HG03558 (cell line): ENCODE data around the gene DPP3.
"Not testable (repeated sequence)": the region's sequence is repeated elsewhere in the genome, so short reads cannot be mapped to it uniquely, and the experiment has no call there.

ENCODE experiments used
- ATAC-seq: cut with Tn5 transposase; IDR thresholded peaks from one replicate; pipeline ENCODE4 v1.9.1; 2021; ENCODE audit warnings: moderate number of reproducible peaks; ENCODE audit not compliant: unreplicated experiment; ENCODE audit errors: extremely low read depth

Gene DPP3, protein sequence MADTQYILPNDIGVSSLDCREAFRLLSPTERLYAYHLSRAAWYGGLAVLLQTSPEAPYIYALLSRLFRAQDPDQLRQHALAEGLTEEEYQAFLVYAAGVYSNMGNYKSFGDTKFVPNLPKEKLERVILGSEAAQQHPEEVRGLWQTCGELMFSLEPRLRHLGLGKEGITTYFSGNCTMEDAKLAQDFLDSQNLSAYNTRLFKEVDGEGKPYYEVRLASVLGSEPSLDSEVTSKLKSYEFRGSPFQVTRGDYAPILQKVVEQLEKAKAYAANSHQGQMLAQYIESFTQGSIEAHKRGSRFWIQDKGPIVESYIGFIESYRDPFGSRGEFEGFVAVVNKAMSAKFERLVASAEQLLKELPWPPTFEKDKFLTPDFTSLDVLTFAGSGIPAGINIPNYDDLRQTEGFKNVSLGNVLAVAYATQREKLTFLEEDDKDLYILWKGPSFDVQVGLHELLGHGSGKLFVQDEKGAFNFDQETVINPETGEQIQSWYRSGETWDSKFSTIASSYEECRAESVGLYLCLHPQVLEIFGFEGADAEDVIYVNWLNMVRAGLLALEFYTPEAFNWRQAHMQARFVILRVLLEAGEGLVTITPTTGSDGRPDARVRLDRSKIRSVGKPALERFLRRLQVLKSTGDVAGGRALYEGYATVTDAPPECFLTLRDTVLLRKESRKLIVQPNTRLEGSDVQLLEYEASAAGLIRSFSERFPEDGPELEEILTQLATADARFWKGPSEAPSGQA

DNA sequence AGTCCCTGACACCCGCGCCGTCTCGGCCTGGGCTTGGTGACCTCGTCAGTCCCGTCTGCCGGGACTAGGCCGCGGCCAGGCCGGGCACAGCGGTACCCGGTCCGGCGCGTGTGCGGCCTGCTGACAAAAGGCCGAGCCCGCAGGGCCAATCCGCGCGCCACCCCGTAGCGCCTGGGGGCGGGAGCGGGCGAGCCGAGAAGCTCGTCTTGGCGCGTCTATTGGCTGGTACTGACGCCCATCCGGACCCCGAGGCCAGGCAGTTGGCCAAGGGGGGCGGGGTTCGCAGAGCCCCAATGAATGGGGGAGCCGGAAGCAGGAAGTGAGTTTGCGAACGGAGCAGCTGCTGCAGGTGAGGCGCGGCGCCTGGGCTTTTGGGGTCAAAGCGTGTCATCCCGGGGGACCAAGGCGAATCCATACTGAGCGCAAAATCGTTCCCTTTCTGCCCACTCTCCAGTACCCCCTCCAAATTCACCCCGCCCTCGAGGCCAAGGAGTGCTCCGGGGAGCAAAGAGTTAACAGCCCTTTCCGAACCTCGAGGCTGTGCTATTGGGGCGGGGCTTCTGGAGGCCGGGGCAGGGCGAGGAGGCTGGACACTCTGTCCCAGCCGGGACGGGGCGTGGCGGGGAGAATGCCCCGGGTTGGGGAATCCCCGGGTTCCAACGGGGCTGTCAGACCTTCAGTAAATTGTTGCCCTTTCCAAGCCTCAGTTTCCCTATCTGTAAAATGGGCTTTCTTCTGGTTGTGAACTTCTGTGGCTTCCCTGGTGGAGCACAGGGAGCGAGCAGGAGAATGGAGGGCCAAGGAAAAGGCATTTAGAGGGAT lies at the start of gene DPP3:
TSS of gene DPP3 (plus strand) at position 318 of the 822 bp plus-strand sequence. CDS start 1,767 bp downstream, outside the sequence.
- ATAC-seq = peak; percentile 68

DNA sequence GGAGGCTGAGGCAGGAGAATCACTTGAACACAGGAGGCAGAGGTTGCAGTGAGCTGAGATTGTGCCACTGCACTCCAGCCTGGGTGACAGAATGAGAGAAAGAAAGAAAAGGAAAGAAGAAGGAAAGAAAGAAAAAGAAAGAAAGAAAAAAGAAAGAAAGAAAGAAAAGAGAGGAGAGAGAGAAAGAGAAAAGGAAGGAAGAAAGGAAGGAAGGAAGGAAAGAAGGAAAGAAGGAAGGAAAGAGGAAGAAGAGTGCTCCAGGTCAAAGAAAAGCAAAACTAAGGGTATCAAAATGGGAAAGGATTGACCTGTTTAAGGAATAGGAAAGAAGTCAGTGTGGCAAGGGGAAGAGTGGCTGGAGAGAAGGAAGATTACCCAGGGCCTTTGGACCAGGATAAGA lies 48.9 kb upstream of the DPP3 start:
- not testable (repeated sequence) for ATAC-seq

DNA sequence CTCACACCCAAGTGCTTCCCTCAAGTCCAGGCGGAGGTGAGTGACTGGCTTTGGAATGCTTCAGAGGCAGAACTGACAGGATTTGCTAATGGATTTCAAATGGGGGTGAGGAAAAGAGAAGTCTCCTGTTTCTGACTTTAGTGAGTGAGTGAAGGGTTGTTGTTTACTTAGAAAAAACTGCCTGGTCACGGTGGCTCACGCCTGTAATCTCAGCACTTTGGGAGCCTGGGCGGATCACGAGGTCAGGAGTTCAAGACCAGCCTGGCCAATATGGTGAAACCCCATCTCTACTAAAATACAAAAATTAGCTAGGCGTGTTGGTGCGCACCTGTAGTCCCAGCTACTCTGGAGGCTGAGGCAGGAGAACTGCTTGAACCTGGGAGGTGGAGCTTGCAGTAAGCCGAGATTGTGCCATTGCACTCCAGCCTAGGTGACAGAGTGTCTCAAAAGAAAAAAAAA lies 48.3 kb upstream of the DPP3 start:
- ATAC-seq = not testable (repeated sequence)

DNA sequence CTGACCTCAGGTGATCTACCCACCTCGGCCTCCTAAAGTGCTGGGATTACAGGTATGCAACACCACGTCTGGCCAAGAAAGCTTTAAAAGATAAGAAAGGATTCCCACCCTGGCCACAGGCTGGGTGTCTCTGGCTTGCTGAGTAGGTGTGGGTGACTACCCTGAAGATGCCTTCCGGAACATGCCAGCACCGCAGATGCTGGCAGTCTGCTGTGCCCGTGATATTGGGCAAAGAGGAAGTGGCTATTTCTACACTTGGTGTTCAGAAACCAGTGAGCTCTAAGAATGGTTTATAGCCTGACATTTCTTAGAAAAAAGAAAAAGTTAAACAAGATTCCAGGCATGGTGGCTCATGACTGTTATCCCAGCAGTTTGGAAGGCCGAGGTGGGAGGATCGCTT lies 47.6 kb upstream of the DPP3 start:
- no peak for ATAC-seq

DNA sequence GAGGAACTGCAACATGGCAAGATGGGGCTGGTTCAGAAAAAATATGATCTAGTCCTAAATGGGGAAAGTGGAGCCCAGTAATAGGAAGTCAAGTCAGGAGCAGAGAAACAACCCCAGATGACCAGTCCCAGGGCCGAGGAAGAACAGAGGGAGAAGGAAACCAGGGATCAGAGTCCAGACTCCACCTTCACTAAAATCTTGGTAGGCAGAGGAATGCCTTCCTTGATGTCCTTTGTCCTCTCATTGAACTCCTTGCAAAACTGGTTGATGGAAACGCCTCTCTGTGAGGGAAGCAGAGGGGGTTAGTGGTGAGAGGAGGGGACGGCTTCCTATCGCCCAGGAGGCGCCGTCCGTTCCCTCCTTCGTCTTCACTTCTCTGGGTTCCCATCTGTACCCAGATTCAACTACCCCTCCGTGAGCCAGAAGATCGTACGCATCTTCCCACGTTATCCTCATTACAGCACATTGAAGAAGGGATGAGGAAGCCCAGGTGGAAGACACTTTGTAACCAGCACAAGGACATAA lies 42.2 kb upstream of the DPP3 start:
- no peak for ATAC-seq

DNA sequence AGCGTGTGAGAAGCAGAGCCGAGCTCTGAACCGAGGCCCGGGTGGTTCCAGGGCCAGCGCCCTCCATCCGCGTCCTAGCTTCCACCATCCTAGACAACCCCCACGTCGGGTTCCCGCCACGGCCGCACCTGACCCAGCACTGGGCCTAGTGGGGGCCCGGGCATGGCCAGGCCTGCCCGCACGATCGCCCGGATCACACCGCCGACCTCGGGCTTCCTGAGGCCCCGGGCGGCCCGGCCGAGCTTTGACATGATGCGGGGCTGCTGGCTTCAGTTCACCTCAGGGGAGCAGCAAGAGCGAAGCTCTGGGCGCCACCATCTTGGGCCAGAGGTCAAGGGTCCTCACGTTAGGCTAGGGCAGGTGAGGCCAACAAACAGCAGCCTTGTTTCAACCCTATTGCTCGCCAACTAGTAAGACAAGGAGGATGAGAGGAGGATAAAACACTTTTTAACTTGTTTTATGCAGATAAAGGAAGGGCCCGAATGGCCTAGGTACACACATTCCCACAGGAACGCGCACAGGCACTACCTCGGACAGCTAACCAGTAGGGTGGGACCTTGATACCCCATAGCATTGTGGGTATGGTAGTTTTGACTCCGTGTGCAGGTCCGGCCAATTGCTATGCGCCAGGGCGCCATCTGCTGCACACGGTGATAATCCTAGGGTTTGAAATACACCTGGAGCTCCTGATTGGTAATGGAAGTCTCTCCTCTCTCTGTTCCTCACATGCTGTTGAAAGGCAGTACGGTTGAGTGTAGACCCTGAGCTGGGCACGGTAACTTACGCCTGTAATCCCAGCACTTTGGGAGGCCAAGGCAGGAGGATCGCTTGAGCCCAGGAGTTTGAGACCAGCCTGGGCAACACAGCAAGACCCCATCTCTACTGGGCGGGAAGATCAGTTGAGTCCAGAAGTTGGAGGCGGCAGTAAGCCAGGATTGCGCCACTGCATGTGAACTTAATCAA lies 41.4 kb upstream of the DPP3 start, which contains the start of gene MRPL11:
TSS of gene MRPL11 (minus strand) at position 345 of the 963 bp plus-strand sequence. CDS start at position 251, 94 bp downstream.
- ATAC-seq = peak; percentile 60

DNA sequence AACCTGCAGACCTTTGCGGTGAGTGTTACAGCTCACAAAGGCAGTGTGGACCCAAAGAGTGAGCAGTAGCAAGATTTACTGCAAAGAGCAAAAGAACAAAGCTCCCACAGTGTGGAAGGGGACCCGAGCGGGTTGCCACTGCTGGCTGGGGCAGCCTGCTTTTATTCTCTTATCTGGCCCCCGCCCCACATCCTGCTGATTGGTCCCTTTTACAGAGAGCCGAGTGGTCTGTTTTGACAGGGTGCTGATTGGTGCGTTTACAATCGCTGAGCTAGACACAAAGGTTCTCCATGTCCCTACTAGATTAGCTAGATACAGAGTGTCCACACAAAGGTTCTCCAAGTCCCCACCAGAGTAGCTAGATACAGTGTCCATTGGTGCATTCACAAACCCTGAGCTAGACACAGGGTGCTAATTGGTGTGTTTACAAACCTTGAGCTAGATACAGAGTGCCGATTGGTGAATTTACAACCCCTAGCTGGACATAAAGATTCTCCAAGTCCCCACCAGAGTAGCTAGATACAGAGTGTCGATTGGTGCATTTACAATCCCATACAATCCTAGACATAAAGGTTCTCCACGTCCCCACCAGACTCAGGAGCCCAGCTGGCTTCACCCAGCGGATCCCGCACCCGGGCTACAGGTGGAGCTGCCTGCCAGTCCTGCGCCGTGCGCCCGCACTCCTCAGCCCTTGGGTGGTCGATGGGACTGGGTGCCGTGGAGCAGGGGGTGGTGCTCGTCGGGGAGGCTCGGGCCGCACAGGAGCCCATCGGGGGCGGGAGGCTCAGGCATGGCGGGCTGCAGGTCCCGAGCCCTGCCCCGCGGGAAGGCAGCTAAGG lies 39.9 kb upstream of the DPP3 start:
- ATAC-seq = not testable (repeated sequence)

DNA sequence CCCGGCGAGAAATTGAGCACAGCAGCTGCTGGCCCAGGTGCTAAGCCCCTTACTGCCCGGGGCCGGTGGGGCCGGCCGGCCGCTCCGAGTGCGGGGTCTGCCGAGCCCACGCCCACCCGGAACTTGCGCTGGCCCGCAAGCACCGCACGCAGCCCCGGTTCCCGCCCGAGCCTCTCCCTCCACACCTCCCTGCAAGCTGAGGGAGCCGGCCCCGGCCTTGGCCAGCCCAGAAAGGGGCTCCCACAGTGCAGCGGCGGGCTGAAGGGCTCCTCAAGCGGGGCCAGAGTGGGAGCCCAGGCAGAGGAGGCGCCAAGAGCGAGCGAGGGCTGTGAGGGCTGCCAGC lies 39.3 kb upstream of the DPP3 start:
- ATAC-seq = not testable (repeated sequence)

DNA sequence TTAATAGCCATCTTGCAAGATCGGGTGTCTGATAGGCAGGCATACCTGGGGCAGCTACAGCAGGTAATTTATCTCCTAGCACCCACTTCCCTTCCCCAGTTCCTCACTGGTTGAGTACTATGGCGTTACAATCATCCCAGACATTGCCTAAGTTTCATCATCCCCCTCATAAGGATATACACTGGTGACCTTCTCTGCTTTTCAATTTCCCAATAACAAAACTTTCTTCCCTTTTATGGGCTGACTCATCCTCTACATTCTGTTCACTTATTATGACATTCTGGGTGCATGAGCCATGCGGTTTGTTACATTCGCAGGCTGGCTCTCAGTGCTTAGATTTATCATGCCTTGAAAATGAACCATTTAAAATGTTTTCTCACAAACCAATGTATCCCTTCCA lies 36.6 kb upstream of the DPP3 start:
- ATAC-seq = no peak

DNA sequence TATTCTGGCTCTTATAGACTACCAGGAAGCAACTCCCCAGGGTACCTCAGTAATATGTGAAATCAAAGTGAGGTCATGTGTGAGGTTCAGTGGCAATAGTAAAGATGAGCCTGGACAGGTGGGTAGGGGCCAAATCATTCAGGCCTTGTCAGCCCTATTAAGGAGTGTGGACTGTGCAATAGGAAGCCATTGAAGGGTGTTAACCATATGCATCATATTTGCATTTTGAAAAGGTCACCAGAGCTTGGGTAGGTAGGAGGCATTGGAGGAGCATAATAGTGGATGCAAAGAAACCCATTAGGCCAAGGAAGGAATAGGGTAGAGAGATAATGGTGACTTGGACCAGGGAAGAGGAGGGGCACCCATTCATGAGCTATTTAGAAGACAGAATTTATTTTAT lies 33.2 kb upstream of the DPP3 start:
- ATAC-seq = no peak

DNA sequence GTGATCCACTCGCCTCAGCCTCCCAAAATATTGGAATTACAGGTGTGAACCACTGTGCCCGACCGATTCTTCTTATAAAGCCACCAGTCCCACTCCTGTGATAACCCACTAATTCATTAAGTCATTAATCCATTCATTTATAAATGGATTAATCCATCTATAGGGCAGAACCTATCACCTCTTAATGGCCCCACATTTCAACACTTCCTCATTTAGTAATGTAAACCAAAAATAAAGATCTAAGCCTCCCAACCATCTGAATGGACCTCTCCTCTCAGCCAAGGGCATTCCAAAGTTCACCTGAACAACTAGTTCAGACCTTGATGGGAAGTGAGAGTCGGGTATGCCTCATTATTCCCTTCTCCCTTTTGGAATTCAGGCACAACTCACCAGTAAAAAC lies 31.7 kb upstream of the DPP3 start:
- no peak for ATAC-seq

DNA sequence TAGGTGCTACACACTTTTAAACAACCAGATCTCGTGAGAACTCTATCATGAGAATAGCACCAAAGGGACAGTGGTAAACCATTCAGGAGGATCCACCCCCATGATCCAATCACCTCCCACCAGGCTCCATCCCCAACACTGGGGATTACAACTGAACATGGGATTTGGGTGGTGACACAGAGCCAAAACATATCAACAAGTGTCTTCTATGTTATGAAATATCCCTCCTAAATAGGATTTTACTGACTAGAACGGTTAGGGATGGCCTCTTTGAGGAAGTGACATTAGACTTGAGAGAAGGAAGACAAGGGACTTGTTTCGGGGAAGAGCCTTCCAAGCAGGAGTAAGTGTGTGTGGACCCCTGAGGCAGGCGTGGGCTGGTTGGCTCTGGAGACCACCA lies 29.7 kb upstream of the DPP3 start:
- ATAC-seq = no peak

DNA sequence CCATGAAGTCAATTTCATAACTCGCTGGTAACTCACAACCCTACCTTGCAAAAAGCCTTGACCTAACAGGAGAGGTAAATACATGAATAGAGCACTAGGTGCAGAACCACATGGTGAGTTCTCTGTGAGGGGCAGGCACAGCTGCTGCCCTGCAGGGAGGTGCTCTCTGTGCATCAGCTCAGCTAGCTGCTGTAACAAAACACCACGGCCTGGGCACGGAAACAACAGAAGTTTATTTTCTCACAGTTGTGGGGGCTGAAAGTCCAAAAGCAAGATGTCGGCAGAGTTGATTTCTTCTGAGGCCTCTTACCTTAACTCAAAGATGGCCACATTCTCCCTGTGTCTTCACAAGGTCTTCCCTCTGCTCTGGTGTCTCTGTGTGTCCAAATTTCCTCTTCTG lies 28.6 kb upstream of the DPP3 start:
- ATAC-seq = no peak

DNA sequence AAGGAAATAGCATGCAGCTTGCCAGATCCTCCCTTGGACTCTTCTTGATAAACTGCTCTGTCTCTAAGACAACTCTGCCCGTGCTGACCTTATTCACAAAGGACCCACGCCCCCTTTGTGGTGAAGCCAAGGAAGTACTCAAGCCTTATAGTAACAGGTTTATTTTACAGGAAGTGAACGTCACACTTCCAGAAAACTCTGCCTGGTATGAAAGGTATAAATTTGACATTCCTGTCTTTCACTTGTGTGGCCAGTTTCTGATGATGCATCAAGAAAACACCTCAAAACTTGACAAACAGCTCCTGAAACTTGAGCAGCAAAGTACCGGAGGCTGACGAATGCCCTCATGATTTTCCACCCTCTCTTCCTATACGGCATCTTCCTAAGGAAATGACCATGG lies 26.0 kb upstream of the DPP3 start:
- ATAC-seq = no peak

DNA sequence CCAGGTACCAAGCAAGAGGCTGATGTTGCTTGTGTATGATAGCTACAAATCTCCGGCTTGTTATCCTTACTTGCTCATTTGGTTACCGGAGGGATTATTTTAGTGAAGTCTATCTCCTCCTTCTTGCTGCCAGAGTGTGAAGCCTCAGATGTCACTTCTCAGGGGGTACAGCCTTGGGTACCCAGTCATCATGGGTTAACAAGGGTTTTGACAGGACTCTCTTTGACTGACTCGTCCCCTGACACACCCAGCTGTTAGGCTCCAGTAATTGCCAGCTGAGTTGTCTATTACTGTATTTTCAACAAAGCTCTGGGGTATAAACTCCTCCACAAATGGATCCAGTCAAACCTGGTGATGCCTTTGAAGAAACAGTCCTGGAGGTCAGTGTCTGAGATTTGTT lies 25.4 kb upstream of the DPP3 start:
- no peak for ATAC-seq

DNA sequence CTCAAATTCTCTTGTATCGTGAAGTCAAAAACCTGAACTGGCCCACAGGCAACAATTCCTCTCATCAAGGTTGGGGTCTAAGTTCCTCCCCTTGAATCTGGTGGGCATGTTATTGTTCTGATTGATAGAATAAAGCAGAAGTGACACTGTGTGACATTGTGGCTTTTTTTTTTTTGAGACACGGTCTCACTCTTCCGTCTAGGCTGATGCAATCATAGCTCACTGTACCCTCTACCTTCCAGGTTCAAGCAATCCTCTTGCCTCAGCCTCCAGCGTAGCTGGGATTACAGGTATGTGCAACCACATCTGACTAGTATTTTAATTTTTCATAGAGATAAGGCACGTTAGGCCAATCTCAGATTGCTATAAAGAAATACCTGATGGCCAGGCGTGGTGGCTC lies 22.4 kb upstream of the DPP3 start:
- ATAC-seq = no peak

DNA sequence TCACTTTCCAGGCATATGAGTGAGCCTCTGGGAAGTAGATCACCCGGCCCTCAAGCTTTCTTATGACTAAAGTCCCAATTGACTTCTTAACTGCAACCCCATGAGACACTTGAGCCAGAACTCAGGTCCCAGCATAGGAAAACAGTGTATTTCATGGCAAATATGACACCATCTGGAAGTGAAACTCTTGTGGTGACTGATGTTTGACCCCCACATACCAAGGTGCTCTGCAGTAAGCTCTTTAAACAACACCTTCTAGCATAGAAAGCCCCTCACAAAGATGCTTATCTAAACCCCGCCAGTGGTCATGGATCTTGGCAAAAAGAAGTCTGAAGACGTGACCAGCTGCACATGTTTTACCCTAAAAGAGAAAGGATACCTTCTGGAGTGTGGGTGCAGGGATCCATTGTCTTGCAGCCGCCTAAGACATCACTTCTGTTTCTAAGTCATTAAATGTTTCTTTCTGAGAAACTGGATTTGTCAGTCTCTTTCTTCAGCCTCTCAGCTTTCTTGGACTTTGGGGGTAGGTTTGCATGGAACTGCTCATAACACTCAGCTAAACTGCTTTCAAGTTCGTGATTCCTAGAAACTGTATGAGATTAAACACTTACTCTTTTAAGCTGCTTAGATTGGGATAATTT lies 21.0 kb upstream of the DPP3 start:
- no peak for ATAC-seq

DNA sequence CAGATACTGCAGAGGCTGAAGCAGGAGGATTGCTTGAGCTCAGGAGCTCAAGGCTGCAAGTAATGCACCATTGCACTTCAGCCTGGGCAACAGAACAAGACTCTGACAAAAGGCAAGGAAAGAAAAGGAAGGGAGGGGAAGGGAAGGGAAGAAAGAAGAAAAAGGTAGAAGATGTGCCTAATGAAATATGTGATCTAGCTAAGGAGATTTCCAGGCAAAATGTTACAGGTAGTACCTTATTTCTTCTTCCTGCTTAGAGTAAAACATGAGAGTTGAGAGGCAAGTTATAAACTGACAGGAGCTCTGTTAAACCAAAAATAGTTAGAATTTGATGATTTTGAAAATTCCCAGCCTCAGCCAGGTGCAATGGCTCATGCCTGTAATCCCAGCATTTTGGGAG lies 18.2 kb upstream of the DPP3 start:
- ATAC-seq = no peak
